Tibial nerve (tissue), 3 donors: Measurements from ENCODE around the gene ZYG11B.

Experiments used
- POLR2A ChIP-seq, 2 donors: fragments of 450-650 bp; IDR thresholded peaks; one replicate each; pipeline ENCODE4 v1.6.1; 2017; ENCODE audit warnings: antibody characterized with exemption in 2 of 2, mild to moderate bottlenecking in 2 of 2, moderate library complexity in 2 of 2
- TF ChIP-seq, protein P1 (sequence below), 5 experiments: fragments of 200-600 bp in 3 of 5; fragments of 450-650 bp in 2 of 5; sonication (generic) in 3 of 5; IDR thresholded peaks; one replicate each; pipeline ENCODE4 v1.5.1; 2016 to 2019; ENCODE audit warnings: antibody characterized with exemption in 5 of 5, mild to moderate bottlenecking in 3 of 5, moderate library complexity in 2 of 5

DNA sequence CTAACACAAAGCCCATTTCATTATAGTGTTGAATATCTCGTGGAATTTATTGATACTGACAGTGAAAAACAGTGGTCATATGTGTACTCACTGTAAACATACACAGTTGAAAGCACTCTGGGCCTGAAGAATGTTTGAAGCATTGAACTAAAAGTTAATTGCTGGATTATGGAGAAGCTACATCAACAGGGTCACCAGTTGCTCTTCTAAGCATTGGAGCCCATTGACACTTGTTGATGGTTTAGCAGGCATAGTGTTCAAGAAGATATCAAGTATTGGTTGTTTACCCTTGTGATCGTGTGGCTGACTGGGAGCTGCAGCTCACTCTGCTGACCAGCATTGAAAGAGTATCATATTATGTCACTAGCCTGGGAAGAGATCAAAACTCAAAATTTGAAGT, 126.6 kb downstream of the ZYG11B start:
- TF ChIP-seq POLR2A (IDR thresholded peaks at IDR 0.05) = no peak
- TF ChIP-seq, protein P1, sequence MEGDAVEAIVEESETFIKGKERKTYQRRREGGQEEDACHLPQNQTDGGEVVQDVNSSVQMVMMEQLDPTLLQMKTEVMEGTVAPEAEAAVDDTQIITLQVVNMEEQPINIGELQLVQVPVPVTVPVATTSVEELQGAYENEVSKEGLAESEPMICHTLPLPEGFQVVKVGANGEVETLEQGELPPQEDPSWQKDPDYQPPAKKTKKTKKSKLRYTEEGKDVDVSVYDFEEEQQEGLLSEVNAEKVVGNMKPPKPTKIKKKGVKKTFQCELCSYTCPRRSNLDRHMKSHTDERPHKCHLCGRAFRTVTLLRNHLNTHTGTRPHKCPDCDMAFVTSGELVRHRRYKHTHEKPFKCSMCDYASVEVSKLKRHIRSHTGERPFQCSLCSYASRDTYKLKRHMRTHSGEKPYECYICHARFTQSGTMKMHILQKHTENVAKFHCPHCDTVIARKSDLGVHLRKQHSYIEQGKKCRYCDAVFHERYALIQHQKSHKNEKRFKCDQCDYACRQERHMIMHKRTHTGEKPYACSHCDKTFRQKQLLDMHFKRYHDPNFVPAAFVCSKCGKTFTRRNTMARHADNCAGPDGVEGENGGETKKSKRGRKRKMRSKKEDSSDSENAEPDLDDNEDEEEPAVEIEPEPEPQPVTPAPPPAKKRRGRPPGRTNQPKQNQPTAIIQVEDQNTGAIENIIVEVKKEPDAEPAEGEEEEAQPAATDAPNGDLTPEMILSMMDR (IDR thresholded peaks at IDR 0.05) = no peak
